Measurements from ENCODE around the gene NEO1.

The NEO1 gene

GRCh38 chr15:73028831-73029451 lies 23.3 kb upstream of the NEO1 start:
- no peak for DNase-seq (ENCODE audit: low read depth)
- TF ChIP-seq, protein P1, sequence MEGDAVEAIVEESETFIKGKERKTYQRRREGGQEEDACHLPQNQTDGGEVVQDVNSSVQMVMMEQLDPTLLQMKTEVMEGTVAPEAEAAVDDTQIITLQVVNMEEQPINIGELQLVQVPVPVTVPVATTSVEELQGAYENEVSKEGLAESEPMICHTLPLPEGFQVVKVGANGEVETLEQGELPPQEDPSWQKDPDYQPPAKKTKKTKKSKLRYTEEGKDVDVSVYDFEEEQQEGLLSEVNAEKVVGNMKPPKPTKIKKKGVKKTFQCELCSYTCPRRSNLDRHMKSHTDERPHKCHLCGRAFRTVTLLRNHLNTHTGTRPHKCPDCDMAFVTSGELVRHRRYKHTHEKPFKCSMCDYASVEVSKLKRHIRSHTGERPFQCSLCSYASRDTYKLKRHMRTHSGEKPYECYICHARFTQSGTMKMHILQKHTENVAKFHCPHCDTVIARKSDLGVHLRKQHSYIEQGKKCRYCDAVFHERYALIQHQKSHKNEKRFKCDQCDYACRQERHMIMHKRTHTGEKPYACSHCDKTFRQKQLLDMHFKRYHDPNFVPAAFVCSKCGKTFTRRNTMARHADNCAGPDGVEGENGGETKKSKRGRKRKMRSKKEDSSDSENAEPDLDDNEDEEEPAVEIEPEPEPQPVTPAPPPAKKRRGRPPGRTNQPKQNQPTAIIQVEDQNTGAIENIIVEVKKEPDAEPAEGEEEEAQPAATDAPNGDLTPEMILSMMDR (IDR thresholded peaks at IDR 0.05; ENCODE audit: insufficient read depth, low read depth, low read length, missing control alignments) = no peak
- H3K4me3 ChIP-seq (ENCODE audit: low read length) = no peak overlapping the region

GRCh38 chr15:73030122-73030679 lies 22.1 kb upstream of the NEO1 start:
- H3K4me3 ChIP-seq (ENCODE audit: low read length) = no peak overlapping the region
- DNase-seq (ENCODE audit: low read depth) = no peak
- TF ChIP-seq, protein P1 (IDR thresholded peaks at IDR 0.05; ENCODE audit: insufficient read depth, low read depth, low read length, missing control alignments) = no peak

GRCh38 chr15:73031648-73032047 lies 20.6 kb upstream of the NEO1 start:
- H3K4me3 ChIP-seq (ENCODE audit: low read length) = no peak overlapping the region
- TF ChIP-seq, protein P1 (IDR thresholded peaks at IDR 0.05; ENCODE audit: insufficient read depth, low read depth, low read length, missing control alignments) = no peak
- DNase-seq (ENCODE audit: low read depth) = no peak

- no peak overlapping the region for H3K4me3 ChIP-seq (ENCODE audit: low read length)
- no peak for DNase-seq (ENCODE audit: low read depth)
- TF ChIP-seq, protein P1 (IDR thresholded peaks at IDR 0.05; ENCODE audit: insufficient read depth, low read depth, low read length, missing control alignments) = no peak
These were observed 18.7 kb upstream of the NEO1 start for GRCh38 chr15:73033611-73034010.

DNA sequence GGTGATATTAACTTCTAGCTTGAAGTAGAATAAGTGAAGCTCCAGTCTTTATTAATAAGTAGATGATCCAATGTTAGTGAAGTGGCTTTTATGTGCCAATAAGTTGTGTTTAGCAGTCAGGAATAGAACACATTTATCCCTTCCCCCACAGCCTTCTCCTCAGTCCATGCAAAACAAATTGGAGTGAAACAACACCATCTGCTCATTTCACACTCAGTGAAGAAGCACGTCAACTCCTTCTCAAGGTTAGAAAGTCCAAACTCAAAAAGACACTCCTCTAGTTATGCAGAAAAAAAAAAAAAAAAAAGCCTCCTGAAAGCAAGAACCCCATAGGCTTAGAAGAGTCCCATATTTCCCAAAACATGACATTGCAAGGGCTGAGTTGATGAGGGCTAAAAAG lies 18.0 kb upstream of the NEO1 start:
- no peak overlapping the region for H3K4me3 ChIP-seq (ENCODE audit: low read length)
- no peak for DNase-seq (ENCODE audit: low read depth)
- TF ChIP-seq, protein P1 (IDR thresholded peaks at IDR 0.05; ENCODE audit: insufficient read depth, low read depth, low read length, missing control alignments) = no peak

DNA sequence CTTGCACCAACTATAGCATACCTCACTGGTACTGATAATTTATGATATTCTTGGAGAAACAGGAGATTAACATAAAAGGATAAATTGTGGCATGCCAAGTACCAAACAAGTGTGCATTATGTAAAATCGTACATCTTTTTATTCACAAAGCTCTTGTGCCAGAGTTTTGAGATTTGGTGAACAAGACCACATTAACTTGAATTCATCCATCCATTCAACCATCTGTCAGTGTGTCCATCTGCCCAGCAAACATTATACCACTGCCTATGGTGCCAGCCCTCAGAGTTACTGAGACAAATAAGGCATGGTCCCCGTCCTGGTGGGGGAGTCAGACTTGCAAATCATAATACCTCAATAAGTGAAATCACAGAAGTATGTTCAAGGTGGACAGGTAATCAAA lies 17.0 kb upstream of the NEO1 start:
- DNase-seq (ENCODE audit: low read depth) = no peak
- H3K4me3 ChIP-seq (ENCODE audit: low read length) = no peak overlapping the region
- TF ChIP-seq, protein P1 (IDR thresholded peaks at IDR 0.05; ENCODE audit: insufficient read depth, low read depth, low read length, missing control alignments) = no peak

DNA sequence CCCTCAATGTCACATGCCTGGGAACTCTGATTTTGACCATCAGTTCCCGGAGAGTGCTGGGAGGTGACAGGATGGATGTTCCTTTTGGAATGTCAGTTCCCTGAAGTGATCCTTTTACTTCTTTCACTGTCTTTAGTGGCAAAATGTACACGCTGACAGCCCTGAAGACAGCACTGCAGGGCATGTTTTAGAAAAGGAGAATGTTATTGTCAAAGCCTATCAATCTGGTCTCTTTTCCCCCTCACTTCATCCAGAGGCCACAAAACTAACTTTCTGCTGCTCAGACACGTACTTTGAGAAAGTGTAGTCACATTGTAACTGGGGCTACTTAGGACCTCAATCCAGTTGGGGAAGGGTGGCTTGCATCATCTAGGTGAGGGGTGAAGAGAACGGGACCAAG lies 14.0 kb upstream of the NEO1 start:
- TF ChIP-seq, protein P1 (IDR thresholded peaks at IDR 0.05; ENCODE audit: insufficient read depth, low read depth, low read length, missing control alignments) = no peak
- DNase-seq (ENCODE audit: low read depth) = no peak
- no peak overlapping the region for H3K4me3 ChIP-seq (ENCODE audit: low read length)

Data from epithelial cell of esophagus (primary cell).